Left hindlimb (tissue), 1 donor: ENCODE data around the gene DDX42.

Experiments used
- DNase-seq: peaks from one replicate; pipeline ENCODE4 v3.0.0-alpha.2; 2018

Gene DDX42

DNA sequence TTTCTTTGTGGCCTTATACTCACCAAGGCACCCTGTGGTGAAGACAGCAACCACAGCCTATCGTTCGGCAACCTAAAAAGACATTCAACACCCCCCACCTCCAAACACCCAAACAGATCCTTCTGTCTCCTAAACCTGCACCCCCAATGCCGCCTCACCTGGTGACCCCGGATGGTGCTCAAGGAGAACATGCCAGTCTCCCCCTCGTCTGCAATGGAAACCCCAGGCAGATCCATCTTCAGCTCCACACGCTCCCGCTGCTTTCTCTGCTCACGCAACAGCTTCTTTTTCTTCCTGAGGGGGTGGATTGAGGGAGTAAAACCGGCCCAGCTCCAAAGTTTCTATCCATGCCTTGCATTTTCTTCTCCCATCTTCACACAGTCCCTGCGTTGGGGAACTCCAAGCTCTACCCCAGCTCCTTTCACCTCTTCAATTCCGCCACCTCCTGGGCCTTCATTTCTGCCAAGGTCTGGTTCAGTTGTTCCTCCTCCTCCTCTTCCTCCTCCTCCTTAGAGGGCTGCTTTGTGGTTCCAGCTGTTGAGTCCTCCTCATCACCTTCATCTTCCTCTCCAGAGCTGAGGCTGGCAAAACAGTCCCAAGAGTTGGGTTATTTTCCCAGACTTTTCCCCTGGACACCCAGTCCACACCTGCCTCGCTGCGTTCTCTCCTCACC, 49.8 kb downstream of the DDX42 start:
- no peak for DNase-seq

DNA sequence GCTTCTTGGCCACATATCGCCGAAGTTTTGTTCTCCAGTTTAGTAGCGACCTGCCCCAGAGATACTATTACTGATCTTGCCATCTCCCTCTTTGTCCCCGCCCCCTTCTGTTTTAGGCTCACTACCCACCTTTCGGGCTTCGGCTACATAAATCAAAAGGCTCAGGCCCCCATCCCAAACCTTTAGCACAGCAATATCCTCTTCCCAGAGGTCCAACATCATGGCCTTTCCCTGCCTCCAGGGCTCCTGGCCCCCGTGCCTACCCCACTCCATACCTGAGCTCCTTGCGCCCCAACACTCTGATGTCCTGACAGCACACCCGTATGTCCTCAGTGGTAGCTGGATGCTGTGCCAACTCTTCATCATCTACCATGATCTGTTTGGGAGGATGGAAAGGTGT, 50.4 kb downstream of the DDX42 start:
- no peak for DNase-seq

DNA sequence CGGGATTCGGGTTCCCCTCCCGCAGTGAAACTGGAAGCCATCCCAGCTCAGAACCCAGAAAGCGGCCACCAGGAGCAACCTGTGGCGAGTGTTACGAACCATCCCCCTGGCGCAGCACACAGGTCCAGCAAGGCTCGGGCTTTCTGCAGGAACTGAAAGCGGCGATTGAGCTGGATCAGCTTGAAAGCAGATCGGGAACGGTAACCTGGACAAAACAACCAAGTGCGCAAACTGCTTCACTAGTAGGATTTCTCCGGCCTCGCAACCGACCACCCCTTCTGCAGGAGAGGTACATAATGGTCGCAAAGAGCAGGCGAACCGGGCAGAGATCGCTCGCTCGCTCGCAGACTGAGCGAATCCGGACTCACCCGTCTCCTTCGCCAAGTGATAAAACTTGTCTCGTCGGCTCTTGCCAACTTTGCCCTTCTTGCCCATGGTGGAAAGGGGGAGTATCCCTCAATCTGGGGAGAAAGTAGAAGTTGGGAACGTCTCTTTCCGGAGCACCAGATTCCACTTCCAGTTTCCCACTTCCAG, 52.6 kb downstream of the DDX42 start:
- DNase-seq = no peak

DNA sequence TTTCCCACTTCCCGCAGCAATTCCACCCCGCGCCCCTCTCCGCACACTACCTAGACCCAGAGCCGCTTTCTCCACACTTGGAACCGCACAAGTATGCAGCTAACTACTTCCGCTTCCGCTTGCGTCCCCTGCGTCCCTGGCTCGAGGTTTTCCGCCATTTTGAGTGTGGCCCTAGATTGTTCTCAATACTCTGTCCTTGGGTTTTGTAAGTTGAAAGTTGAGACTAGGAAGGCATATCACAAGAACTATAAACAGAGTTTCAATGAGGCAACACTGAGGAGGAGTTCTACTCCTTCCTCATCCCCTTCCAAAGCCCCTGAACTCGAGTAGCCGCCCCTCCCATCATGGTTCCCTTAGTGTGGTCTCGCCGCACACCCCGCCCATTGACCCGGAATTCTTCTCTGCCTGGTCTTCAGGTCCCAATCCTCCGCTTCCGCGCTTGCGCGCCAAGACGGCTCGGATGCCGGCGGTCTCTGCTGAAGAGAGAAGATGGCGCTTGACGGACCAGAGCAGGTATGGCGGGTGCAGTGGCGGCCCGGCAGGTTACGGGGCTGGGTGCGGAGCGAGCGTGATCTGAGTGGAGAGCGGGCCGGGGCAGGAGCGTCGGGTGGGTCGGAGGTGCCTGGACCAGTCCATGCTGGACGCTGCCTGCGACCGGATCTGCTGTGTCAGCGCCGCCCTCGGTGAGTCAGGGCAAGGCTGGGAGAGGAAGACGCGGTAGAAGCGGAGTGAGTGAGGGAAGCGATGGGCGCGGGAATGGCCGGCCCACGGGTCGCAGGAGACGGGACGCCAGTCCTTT, 53.2 kb downstream of the DDX42 start, which contains the start of the genes FTSJ3 and PSMC5:
FTSJ3 (minus strand) TSS at position 662 of the 799 bp plus-strand sequence. CDS start 761 bp downstream, outside the sequence.
PSMC5 (plus strand) TSS at position 430 of the 799 bp plus-strand sequence; CDS start at position 490, 60 bp downstream.
- DNase-seq = peak; percentile 97

DNA sequence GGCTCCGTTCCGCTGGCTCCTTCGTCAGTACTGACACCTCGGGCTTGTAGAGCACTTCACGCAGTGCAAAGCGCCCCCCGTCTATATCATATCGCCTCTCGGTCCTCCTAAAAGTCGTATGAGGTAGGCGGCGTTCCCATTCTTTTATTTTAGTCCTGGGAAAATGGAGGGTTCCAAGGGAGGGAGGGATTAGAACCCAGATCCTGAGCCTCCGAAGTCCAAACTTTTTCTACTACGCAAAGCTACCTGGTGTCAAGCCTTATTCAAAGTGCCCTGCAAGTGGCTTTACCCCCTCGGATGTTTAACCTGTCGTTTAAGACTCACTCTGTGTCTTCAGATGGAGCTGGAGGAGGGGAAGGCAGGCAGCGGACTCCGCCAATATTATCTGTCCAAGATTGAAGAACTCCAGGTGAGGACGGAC, 53.8 kb downstream of the DDX42 start:
- DNase-seq = no peak

DNA sequence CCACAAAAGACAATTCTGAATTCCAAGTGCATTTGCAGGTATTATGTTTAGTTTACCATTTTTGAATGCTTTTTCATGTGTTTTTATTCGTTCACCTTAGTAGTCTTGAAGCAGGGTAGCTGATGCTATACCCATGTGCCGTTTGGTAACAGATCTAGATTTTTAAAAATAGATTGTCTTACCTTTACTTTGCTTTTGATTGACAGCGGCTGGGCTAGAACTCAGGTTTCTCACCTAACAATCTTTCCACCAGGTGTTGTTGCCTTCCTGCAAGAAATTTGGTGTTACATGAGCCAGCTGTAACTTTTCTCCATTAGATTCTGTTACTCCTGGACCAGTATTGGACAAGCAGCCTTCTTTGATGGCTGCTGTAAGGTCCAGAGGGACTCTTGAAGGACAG, 55.0 kb downstream of the DDX42 start:
- no peak for DNase-seq

DNA sequence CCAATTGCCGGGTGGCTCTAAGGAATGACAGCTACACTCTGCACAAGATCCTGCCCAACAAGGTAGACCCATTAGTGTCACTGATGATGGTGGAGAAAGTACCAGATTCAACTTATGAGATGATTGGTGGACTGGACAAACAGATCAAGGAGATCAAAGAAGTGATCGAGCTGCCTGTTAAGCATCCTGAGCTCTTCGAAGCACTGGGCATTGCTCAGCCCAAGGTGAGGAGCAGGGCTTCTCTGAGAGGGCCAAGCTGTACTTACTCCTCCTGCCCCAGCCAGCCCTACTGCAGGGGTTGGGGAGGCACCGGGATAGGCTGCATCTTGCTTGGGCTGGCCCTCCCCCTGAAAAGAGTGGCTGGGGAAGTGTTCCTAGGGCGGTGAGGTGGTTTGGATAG, 56.3 kb downstream of the DDX42 start:
- no peak for DNase-seq

DNA sequence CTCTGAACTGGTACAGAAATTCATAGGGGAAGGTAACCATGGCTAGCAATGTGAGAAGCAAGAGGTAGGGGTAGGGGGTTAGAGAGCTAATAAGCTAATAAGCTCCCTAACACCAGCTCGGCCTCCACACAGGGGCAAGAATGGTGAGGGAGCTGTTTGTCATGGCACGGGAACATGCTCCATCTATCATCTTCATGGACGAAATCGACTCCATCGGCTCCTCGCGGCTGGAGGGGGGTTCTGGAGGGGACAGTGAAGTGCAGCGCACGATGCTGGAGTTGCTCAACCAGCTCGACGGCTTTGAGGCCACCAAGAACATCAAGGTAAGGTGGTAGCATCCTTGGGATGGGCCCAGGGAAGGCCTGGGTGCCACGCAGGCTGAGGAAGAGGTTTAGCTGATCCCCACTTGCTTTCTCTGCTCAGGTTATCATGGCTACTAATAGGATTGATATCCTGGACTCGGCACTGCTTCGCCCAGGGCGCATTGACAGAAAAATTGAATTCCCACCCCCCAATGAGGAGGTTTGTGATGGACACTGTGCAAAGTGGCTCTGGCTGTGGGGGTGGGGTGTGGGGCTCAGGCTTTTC, 57.0 kb downstream of the DDX42 start:
- DNase-seq = no peak

DNA sequence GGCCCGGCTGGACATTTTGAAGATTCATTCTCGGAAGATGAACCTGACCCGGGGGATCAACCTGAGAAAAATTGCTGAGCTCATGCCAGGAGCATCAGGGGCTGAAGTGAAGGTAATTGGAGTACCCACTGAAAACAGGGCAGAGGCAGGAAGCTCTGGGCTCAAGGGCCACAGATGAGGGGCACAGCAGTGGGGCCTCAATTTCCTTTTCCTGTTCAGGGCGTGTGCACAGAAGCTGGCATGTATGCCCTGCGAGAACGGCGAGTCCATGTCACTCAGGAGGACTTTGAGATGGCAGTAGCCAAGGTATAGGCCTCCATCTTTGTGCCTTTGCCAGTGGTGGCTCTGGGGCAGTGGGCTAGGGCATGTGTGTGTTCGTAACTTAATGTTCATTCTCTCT, 57.5 kb downstream of the DDX42 start:
- no peak for DNase-seq

DNA sequence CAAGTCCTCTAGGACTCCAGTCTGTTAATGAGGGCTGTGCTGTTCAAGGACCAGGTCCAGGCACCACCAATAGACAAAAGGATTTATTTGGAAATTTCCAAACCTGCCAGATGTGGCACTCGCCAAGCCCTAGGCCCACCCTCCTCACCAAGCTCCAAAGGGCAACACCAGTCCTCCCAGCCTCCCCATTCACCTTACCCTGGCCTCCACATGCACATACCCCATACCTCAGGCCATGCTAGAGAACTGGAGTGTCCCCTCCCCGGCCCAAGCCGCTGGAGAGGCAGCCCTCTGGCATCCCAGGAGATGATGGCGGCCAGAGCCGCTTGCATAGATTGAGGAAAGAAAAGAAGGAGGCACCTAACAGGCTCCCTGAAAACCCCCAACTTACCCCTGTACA, 58.0 kb downstream of the DDX42 start:
- no peak for DNase-seq

DNA sequence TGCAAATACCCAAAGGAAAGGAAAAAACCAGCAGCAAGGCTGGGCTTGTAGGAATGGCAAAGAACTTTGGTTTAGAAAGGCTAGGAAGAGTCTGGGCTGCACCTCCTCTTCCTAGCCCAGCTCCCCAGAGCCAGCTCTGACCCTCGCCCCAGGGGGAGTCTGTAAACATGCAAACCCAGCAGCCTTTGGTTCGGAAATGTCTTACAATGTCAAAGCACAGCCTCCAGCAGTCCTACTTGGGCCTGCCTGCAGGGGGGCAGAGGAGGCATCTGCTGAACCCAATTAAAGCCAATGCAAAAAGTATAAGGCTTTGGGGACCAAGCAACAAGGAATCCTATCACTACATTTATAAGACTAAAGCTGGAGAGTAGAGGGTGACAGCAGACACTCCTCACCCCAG, 58.5 kb downstream of the DDX42 start:
- no peak for DNase-seq

DNA sequence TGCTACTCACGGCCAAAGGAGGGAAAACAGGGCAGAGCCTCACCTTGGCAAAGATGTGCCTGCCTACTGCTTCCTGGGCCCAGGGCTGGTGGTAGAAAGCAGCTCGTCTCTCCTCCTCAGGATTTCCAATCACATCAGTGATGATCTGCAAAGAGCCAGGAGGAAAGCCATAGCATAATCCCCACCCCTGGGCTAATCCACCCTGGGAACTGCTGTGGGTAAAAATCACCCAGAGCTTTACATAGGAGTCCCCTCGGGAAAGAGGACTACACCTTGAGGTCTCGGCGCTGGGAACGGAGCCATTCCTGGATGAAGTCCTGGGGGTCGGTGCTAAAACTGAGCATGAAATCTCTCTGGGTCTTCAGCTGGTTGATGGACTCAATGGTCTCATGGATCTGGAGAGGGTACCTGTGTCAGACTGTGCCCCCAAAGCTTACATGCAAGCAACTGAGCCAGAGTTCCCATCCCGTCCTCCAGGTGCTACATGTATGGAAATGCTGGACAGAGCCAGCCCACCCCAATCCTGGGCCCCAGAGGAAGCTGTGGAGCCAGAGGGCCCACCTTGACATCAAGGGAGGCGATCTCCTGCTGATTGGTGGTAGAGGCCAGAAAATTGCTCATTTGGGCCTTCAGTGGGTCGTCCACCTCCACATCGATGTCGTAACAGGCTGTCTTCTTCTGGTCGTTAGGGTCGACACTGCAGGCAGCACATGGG, 59.2 kb downstream of the DDX42 start:
- DNase-seq = no peak

DNA sequence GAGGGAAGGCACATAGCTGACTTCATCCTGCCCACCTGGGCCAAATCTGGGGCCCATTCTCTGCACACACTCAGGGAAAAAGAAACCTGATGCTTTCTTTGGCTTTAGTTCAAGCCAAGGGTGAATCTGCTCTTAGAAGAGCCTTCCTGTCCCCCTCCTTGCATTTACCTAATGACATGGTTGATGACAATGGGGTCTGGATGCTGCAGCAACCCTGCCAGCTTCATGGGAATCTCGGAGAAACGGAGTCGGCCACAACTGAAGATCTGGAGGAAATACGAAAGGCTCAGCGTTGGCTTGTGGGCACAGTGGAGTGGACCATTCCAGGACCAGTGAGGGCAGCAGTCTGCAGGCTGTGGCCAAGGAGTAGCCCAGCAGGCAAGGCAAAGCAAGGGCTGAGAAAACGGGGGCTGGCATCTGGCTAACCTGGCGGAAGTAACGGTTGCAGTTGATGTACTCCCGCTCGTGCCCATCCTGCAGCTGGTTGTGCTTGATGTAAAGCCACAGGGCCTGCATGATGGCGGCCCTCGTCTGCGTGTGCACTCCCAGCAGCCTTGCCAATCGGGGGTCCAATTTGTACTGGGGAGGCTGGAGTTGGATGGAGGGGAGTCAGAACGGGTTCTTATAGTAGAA, 59.9 kb downstream of the DDX42 start:
- DNase-seq = no peak

DNA sequence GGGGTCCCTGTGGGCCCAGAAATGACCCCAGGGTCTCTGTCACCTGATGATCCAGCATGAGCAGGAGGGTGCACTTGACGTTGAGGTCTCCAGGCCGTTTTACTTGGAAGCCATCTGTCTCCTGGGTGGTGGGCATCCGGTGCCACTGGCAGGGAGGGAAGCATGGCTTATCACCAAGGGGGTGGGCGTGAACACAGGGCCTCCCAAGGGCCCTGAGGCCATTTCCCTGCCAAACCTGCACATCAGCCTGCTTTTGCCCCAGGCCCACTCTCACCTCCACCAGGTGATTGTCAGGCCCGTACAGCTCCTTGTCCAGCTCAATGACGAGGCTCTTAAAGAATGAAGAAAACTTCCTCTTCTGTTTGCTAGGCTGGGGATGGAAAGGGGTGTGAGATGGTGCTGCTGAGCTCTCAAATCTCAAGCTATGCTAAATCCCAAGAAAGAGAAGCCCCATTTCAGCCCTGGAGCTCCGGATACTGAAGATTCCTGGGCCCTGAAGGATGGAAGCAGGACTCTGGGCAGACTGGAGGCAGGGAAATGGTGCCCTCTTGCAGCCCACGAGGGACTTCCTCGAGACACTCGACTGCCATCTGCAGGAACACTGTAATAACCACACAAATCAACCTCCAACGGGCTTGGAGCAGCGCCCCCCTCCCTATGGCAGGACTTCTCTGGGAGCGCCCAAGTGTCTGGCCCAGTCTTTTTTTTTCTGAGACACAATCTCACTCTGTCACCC, 60.6 kb downstream of the DDX42 start:
- peak; percentile 58 for DNase-seq

DNA sequence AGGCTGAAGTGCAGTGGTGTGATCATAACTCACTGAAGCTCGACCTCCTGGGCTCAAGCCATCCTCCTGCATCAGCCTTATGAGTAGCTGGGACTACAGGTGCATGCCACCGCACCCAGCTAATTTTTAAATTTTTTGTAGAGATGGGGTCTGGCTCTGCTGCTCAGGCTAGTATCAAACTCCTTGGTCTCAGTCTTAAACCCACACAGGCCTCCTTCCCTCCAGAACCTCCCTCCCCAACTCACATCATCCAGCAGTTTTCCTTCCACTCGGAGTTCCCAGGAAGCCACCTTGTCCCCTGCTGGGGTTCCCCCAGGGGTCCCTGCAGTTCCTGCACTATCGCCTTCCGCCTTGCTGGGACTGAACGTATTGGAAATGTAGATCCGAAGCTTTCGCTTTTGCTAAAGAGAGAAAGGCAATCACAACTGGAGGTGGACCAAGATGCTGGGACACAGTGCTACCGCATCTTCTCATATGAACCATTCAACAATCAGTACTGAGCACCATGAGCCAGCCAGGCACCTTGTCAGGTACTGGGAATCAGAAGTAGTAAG, 61.3 kb downstream of the DDX42 start:
- DNase-seq = no peak

DNA sequence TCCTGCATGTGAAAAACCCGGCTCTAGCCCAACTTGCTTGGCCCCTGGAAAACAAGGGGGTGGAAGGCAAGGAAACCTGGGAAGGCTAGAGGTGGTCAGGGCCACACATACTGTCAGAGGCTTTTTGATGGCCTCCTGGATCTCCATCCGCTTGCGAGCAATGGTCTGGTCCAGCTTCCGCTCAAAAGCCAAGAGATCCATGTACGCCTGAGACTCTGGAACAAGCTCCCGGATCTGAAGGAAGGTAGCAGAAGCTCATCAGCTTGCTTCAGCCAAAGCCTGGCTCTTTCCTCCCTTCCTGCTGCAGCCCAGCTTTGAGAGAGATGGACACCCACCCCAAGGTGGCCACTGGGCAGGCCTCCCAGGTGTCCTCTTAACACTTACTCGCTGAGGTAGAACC, 62.8 kb downstream of the DDX42 start:
- no peak for DNase-seq

DNA sequence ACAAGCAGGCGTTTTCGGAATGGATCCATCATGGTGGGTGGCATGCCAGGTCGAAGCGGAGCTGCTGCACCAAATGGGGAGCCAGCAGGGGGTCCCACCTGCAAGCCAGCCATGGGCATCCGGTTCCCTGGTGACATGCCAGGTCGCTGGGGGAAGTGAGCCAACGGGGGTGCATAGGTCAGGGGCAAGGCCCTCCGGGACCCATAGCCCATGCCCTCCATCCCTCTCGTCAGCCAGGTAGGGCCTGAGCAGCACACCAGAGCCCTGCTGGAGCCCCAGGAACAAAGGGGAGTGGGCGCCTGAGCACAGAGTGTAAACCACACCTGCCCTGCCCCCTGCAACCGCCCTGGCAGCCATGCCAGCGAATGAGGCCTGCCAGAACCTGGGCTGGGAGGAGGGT, 63.5 kb downstream of the DDX42 start:
- no peak for DNase-seq

DNA sequence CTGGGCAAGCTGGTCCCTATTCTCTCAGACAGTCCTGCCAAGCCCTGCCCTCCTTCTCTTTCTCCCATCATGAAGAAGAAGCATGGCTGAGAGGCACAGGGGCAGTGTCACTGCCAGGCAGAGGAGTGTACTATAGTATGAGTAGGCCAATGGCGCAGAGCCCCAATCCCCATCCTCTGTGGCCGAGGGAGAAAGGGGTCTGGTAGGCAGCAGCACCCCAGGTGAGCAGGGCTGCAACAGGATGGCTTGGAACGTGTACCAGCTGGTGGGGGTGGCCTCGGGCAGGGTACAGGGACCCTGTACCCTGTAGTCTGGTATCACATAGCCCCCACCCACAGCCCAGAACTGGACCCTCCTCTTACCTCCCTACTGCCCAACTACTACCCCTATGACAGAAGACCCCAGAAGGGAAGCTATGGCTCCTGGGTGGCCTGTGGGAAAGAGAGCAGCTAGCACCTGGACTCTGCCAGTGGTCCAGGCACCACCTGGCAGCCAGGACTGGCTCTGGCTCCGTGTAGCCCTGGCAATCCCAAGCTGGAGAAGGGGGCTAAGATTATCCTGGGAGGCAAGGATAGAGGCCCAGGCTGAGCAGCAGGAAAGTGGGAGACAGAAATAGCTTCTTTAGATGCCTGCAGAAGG, 64.1 kb downstream of the DDX42 start:
- no peak for DNase-seq

DNA sequence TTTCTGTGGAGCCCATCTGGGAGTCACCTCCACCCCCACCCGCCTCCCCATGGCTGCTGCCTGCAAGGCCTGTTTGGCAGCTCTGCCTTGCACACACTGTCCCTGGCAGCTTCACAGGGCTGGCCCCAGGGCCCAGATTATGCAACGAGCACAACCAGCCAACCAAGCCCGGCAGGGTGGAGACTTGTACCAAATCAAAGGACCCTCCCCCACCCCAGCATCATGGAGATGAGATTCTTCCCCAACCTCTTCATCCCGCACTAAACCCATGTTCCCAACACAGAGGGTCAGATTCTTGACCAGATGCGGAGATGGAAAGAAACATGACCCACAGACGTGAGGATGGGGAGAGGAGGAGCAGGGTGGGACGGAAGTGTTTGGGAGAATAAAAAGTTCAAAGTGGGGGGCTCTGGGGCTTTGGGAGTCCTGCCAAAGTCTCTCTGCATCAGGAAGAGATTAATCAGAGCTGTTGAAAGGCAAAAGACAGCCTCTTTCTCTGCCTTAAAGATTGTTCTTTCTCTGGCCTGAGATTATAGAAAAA, 64.7 kb downstream of the DDX42 start:
- peak; percentile 82 for DNase-seq

DNA sequence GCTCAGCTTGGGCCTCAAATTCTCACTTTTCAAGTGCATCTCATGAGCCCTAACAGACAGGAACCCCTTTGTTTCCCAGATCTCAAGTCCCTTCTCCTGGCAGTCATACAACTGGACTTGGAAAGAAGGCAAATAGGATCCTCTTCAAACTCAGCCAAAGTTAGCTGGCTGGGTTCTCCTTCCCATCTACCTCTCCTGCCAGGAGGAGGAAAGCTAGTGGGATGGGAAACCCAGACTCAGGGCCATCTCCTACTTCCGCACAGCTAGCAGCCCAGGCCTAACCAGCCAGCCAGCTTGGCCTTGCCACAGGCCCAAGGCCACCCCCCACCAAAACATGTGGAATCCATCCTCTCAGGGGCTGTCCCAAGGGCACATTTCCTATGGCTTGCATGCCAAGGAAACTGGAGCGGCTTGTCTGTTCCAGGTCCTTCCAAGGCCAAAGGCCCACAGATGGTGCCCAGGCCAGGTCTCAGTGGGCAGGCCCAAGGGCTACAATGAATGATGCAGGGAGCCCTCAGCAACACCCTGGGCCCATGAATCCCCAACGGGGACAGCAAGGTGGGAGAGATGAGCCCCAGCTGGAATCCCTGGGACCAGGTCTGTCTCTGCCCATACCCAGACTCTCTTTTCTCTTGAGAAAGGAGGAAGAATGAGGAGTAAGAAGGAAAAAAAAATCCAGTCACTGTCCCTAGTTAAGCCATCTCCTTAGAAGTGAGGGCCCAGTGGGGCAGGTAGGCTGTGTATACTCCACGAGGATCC, 66.8 kb downstream of the DDX42 start:
- DNase-seq = peak; percentile 52
